ELF-1 (cell line): ENCODE measurements around the gene ASB2.
A peak's percentile ranks its signal among the peaks of the same experiment; 100 is the strongest.

Source experiments
- DNase-seq: peaks from one replicate; pipeline ENCODE4 v3.0.0-alpha.2; 2016; ENCODE audit warnings: low read depth, low spot score

The ASB2 gene, protein sequence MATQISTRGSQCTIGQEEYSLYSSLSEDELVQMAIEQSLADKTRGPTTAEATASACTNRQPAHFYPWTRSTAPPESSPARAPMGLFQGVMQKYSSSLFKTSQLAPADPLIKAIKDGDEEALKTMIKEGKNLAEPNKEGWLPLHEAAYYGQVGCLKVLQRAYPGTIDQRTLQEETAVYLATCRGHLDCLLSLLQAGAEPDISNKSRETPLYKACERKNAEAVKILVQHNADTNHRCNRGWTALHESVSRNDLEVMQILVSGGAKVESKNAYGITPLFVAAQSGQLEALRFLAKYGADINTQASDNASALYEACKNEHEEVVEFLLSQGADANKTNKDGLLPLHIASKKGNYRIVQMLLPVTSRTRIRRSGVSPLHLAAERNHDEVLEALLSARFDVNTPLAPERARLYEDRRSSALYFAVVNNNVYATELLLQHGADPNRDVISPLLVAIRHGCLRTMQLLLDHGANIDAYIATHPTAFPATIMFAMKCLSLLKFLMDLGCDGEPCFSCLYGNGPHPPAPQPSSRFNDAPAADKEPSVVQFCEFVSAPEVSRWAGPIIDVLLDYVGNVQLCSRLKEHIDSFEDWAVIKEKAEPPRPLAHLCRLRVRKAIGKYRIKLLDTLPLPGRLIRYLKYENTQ

DNA sequence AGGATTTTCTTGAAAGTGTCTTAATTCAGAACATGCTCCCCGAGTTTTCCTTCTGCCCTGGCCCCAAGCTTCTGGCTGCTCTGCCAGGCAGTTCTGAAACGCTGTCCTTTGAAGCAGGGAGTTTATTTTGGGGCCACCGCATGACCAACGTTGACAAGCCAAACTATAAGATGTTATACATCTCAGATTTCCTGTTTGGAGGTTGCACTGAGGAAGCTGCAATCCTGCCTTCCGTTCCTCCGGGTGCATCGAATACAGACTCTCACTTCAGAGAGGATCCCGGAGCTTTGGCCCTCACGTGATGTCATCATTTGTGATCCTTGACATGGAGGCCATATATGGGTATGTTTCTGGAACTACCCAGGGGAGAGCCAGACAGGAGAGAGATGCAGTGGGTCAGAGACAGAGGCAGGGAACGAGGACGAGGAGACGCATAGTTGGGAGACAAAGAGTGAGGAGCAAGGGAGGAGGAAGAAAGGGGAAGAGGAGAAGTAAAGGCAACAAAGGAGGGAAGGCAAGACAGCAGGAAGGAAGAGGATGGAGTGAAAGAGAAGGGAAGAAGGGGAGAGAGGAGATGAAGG lies at the start of gene ASB2:
Gene ASB2, minus strand, starts transcription at position 94 of the 581 bp plus-strand sequence. CDS start 12,031 bp downstream, outside the sequence.
- no peak for DNase-seq

DNA sequence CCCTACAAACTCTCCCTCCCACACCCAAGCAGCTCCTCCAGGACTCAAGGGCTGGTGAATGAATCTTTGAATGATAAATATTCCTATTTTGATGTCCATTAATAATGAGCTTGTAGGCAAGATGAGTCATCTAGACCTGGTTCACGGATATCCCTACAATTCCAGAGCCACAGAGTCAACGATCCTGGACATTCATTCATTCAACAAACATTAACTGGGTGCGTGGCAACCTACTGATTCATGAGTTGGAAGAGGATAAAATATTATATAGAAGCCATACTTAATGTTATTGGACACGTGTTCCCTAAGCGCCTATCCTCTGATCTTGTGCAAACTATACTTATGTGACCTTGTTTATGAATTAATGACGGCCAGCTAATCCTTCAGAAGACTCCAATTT lies 49.4 kb upstream of the ASB2 start:
- DNase-seq: no peak

GRCh38 chr14:94024549-94024948 lies 48.2 kb upstream of the ASB2 start:
- no peak for DNase-seq

- DNase-seq: no peak
Observed at GRCh38 chr14:94022532-94023411, 46.4 kb upstream of the ASB2 start.

- DNase-seq: no peak
Observed at GRCh38 chr14:94021416-94022157, 45.2 kb upstream of the ASB2 start.

GRCh38 chr14:94021001-94021400 lies 44.6 kb upstream of the ASB2 start:
- no peak for DNase-seq

GRCh38 chr14:94020267-94020666 lies 43.9 kb upstream of the ASB2 start:
- DNase-seq: no peak

GRCh38 chr14:94019329-94019728 lies 43.0 kb upstream of the ASB2 start:
- no peak for DNase-seq

- no peak for DNase-seq
Observed at GRCh38 chr14:94018308-94018707, 41.9 kb upstream of the ASB2 start.

DNA sequence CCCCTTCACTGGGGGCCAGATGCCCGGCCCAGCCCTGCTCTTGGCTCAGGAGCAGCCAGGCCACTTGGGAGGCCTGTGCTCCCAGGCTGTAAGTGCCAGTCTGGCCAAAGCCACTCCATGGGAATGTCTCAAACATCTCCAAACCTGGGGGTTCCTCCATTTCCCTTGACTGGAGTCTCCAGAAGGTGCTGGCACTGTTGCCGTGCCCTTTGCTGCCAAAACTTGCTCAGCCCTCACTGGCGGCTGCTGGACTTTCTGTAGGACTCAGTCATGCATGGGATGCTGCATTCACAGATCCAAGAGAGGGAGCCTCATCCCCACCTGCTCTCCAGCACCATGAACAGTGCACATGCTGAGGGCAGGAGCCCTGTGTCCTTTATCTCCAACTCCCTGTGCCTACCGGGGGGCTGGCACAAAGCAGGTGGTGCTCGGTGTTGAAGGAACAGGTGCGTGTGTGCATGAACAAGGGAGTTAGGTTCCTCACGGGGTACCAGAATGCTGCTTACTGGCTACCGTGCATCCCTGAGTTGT lies 40.1 kb upstream of the ASB2 start:
- no peak for DNase-seq

GRCh38 chr14:94015223-94015622 lies 38.9 kb upstream of the ASB2 start:
- no peak for DNase-seq

GRCh38 chr14:94014382-94014781 lies 38.0 kb upstream of the ASB2 start:
- peak; percentile 74 for DNase-seq

GRCh38 chr14:94011795-94012194 lies 35.4 kb upstream of the ASB2 start:
- DNase-seq: no peak

DNA sequence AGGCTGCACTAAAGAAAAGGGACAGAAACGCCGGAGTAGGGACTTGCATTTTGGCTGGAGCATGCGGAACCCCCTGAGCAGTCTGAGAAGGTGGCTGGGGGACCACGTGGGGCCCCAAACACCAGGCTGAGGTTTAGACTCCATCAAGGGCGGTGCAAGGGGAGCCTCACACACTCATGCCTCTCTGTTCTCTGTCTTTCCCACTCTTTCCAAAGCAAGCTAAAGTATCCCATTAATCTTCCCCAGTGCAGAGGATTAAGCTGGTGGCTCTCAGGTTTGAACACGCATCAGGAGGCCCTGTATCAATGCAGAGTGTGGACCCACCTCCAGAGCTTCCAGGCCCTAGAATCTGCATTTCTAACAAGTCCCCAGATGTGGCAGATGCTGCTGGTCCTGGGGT lies 34.3 kb upstream of the ASB2 start:
- no peak for DNase-seq

DNA sequence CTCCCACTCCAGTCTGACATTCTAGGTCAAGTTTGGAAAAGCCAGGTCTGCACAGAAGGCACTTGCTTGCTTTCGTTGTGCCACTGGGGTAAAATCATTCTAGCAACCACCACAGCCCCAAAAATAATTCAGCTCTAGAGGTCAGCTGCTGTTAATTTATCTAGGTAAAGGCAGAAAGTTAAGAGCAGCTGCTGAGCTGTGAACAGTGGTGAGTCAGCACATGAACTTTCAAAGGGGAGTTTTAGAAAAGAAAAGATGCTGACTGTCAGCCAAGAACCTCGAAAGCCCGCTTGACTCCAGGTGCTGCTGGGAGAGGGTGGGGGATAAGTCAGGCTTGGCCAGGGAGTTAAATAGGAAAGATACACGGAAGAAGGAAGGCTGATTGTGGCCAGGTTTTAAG lies 33.4 kb upstream of the ASB2 start:
- DNase-seq: no peak

- no peak for DNase-seq
Observed at GRCh38 chr14:94008234-94008633, 31.9 kb upstream of the ASB2 start.

GRCh38 chr14:94005324-94006073 lies 29.1 kb upstream of the ASB2 start:
- DNase-seq: no peak

GRCh38 chr14:94004015-94004414 lies 27.6 kb upstream of the ASB2 start:
- no peak for DNase-seq

DNA sequence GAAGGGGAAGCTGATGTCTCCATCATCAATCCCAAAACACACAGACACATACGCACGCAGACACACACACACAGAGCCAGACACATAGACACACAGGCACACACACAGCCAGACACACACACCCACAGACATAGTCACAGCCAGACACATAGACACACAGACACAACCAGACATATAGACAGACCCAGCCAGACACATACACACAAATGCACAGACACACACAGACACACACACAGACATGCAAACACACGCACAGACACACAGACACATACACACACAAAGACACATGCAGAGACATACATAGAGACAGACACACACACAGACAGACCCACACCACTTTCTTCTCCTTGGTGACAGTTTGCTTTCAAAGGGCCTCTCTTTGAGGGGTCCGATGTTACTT lies 27.0 kb upstream of the ASB2 start:
- no peak for DNase-seq
